Stomach (tissue), 9 donors: ENCODE measurements around the gene TBX5. TPM values are rescaled to one million over a fixed set of nuclear protein-coding genes. Genes with fewer than 3 reads are reported as not detected.
A peak's percentile ranks its signal among the peaks of the same experiment; 100 is the strongest.

Source experiments
- DNase-seq, 2 donors: peaks; one replicate each; pipeline versions ENCODE4 v3.0.0 to v3.0.0-alpha.2; 2013 to 2019
- H3K27ac ChIP-seq, 5 donors: fragments of 200-600 bp in 4 of 5; sonication (generic) in 4 of 5; one replicate each; pipeline ENCODE4 v1.5.1; 2013 to 2019; ENCODE audit warnings: mild to moderate bottlenecking in 1 of 5, moderate library complexity in 1 of 5
- H3K27me3 ChIP-seq, 3 donors: fragments of 200-600 bp; sonication (generic); one replicate each; pipeline ENCODE4 v1.5.1; 2017 to 2019; ENCODE audit warnings: mixed run types in 1 of 3
- H3K36me3 ChIP-seq, 4 donors: fragments of 200-600 bp; sonication (generic); 1 replicate in 3 of 4; 2 replicates in 1 of 4; pipeline ENCODE4 v1.5.1; 2016 to 2019
- H3K4me1 ChIP-seq, 4 donors: fragments of 200-600 bp; sonication (generic); one replicate each; pipeline ENCODE4 v1.5.1; 2016 to 2019
- H3K4me3 ChIP-seq, 4 donors: fragments of 200-600 bp; sonication (generic) in 3 of 4; one replicate each; pipeline ENCODE4 v1.5.1; 2016 to 2019; ENCODE audit warnings: mild to moderate bottlenecking in 1 of 4
- H3K9me3 ChIP-seq, 4 donors: fragments of 200-600 bp; sonication (generic); one replicate each; pipeline ENCODE4 v1.5.1; 2016 to 2019
- EP300 ChIP-seq: sonication (generic); formaldehyde crosslinking; IDR thresholded peaks from one replicate; pipeline ENCODE4 v1.6.1; 2017; ENCODE audit warnings: antibody characterized with exemption
- POLR2A ChIP-seq, 4 donors: fragments of 450-650 bp; IDR thresholded peaks; one replicate each; pipeline ENCODE4 v1.6.1; 2016; ENCODE audit warnings: antibody characterized with exemption in 4 of 4, control low read depth in 2 of 4, mild to moderate bottlenecking in 1 of 4, moderate library complexity in 1 of 4
- POLR2AphosphoS5 ChIP-seq, 3 donors: sonication (generic); formaldehyde crosslinking; IDR thresholded peaks; one replicate each; pipeline ENCODE4 v1.6.1; 2016; ENCODE audit warnings: antibody characterized with exemption in 3 of 3
- WGBS, 5 donors: extraction: QIAGEN DNeasy Blood & Tissue Kit in 3 of 5; methylation state at CpG; one replicate each; pipeline versions ENCODE4 v1.1.5 to v1.1.7; 2013 to 2018; 5-methylcytosine and 5-hydroxymethylcytosine counted together
- intact Hi-C: fragments of 100-400 bp; cut with DNase I; formaldehyde crosslinking; loops from one replicate; pipeline ENCODE4 v1.15.1; 2023; ENCODE audit warnings: low total_unique reads
- polyA plus RNA-seq, 3 donors: library from polyadenylated mRNA; stranded (reverse); fragments of 200-250 nt; gene quantifications; one replicate each; pipeline ENCODE4 v1.2.3, GENCODE V29; 2013
- total RNA-seq, 5 donors: library from RNA; depleted of rRNA; stranded (reverse); fragments of >200 nt; gene quantifications; one replicate each; pipeline versions ENCODE4 v1.1.0 to v1.2.3, GENCODE V29; 2014 to 2016
- TF ChIP-seq, protein P1 (sequence below), 7 experiments: fragments of 450-650 bp in 4 of 7; fragments of 200-600 bp in 3 of 7; sonication (generic) in 3 of 7; IDR thresholded peaks; one replicate each; pipeline ENCODE4 v1.5.1; 2016 to 2019; ENCODE audit warnings: antibody characterized with exemption in 7 of 7, control low read depth in 2 of 7, mild to moderate bottlenecking in 1 of 7
- donor health status: healthy with polysubstance abuse.
- donor health status: Bipolar disorder and iron deficiency.
- donor health status: healthy.

The TBX5 gene
- total and polyA plus RNA-seq, 8 donors: 0.35 TPM; not detected in 7

DNA sequence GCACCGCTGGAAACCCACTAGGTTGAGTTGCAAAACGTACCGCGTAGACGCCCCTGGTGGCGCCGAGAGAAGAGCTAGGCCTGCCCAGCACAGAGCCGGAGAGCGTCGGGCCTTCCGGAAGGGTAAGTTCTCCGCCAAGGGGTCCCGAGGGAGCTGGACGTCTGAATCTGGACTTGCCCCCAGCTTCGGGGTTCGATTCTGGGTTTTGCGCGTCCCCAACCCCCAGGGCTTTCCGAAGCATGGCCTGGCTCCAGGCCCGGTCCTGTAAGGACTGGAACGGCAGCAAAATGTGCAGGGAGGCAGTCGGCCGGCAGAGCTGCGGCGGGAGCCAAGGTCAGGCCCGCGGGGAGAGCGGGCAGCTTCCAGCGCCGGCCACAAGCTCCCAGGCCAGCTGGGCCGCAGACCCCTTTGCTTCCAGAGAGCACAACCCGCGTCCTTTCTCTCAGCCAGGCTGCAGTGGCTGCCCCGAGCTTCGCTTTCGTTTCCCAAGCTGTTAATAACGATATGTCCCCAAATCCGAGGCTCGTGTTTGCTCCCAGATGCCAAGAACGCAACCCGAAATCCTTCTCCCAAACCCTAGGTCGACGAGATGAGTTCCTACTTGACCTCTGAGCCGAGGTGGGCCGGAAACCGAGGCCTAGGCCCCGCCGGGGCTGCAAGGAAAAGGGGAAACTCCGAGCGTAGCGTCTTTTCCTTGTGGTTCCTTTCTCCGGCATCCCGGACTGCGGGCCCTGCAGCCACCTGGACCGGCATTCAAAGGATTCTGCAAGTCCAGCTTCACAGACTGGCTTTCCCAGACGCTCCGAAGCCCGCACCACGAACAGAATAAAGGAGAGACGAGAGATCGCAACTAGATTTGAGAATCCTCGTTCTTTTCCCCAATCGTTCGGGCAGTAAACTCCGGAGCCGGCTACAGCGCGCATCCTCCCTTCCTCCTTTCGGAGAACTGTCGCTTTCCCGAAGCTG lies 3.2 kb upstream of the TBX5 start:
- peaks cover 47 to 100% (median 99%) of the 10 kb centered on the region in 3 donors for H3K27me3 ChIP-seq
- 4 to 8% (median 4%) methylated on average over 54 to 71 of the region's 71 CpGs for WGBS, 5 donors
- no peak overlapping the region for H3K27ac ChIP-seq

DNA sequence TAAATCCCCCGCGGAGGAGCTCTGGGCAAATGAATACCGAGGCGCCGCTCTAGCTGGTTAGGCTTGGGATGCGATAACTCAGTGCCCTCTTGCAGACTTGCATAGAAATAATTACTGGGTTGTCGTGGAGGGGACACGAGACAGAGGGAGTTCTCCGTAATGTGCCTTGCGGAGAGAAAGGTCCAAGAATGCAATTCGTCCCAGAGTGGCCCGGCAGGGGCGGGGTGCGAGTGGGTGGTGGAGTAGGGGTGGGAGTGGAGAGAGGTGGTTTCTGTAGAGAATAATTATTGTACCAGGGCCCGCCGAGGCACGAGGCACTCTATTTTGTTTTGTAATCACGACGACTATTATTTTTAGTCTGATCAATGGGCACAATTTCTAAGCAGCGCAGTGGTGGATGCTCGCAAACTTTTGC lies 2.5 kb upstream of the TBX5 start:
- Histone ChIP-seq H3K27me3 (peaks cover 46 to 100% (median 99%) of the 10 kb centered on the region in 3 donors), H3K27ac (no peak overlapping the region), H3K36me3 (no peaks in the 10 kb centered on the region), H3K9me3 (peaks cover 0 to 9% (median 0%) of the 10 kb centered on the region in 4 donors), H3K4me1 (peaks cover 8 to 41% (median 21%) of the 10 kb centered on the region in 4 donors), H3K4me3 (peak overlapping the region in 3 of 4 donors; percentile 34 to 55 (median 50))
- intact Hi-C loops: no loop called here
- DNase-seq: no peak
- WGBS, 5 donors: 6 to 12% (median 8%) methylated on average over 21 of the region's 21 CpGs
- TF ChIP-seq POLR2AphosphoS5 (IDR thresholded peaks at IDR 0.05): no peak
- TF ChIP-seq EP300: no peak

More for the DNA sequence above, 3.2 kb upstream of the TBX5 start:
- peaks cover 0 to 9% (median 0%) of the 10 kb centered on the region in 4 donors for H3K9me3 ChIP-seq
- H3K36me3 ChIP-seq: no peaks in the 10 kb centered on the region
- intact Hi-C loops: no loop called here
- H3K4me1 ChIP-seq: peaks cover 8 to 41% (median 21%) of the 10 kb centered on the region in 4 donors
- no peak for TF ChIP-seq POLR2AphosphoS5 (IDR thresholded peaks at IDR 0.05)
- no peak for TF ChIP-seq POLR2A (IDR thresholded peaks at IDR 0.05)
- peak in 1 of 2 donors; percentile 44 for DNase-seq
- H3K4me3 ChIP-seq: peak overlapping the region; percentile 34 to 55 (median 46)

DNA sequence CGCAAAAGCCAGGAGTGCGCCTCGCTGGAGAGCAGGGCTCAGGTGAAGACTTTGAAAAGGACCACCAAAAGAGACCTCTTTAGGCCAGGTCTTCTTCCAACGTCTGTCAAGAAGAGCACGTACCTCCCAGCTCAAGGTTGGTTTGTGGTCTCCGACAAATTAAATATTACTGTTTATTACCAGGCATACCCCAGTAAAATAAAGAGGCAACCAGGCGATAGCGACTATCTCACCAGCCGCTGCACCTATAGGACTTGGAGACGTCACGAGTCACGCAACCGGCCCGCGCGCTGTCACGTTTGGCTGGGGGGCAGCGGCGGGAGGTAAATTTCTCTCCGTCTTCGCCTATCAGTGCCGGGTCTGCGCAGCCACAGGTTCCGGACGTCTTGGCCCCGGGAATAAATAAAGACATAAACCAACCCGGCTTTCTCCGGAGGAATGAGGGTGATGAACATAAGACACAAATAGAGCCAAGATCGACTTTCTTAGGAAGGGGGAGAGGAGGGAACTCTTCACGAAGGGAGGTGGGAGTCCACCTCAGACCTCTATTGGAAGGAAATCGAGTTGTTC lies 2.0 kb upstream of the TBX5 start:
- H3K4me1 ChIP-seq: peaks cover 8 to 41% (median 21%) of the 10 kb centered on the region in 4 donors
- no peak for TF ChIP-seq EP300
- TF ChIP-seq POLR2AphosphoS5 (IDR thresholded peaks at IDR 0.05): no peak
- TF ChIP-seq, protein P1, sequence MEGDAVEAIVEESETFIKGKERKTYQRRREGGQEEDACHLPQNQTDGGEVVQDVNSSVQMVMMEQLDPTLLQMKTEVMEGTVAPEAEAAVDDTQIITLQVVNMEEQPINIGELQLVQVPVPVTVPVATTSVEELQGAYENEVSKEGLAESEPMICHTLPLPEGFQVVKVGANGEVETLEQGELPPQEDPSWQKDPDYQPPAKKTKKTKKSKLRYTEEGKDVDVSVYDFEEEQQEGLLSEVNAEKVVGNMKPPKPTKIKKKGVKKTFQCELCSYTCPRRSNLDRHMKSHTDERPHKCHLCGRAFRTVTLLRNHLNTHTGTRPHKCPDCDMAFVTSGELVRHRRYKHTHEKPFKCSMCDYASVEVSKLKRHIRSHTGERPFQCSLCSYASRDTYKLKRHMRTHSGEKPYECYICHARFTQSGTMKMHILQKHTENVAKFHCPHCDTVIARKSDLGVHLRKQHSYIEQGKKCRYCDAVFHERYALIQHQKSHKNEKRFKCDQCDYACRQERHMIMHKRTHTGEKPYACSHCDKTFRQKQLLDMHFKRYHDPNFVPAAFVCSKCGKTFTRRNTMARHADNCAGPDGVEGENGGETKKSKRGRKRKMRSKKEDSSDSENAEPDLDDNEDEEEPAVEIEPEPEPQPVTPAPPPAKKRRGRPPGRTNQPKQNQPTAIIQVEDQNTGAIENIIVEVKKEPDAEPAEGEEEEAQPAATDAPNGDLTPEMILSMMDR (IDR thresholded peaks at IDR 0.05): no peak
- TF ChIP-seq POLR2A (IDR thresholded peaks at IDR 0.05): no peak
- whole genome bisulfite sequencing, 5 donors: 9 to 12% (median 10%) methylated on average over 31 of the region's 31 CpGs
- no peaks in the 10 kb centered on the region for H3K36me3 ChIP-seq
- H3K4me3 ChIP-seq: no peak overlapping the region
- no peak for DNase-seq
- H3K27ac ChIP-seq: no peak overlapping the region
- intact Hi-C loops: no loop called here
- peaks cover 0 to 9% (median 0%) of the 10 kb centered on the region in 4 donors for H3K9me3 ChIP-seq
- peaks cover 48 to 100% (median 99%) of the 10 kb centered on the region in 3 donors for H3K27me3 ChIP-seq

DNA sequence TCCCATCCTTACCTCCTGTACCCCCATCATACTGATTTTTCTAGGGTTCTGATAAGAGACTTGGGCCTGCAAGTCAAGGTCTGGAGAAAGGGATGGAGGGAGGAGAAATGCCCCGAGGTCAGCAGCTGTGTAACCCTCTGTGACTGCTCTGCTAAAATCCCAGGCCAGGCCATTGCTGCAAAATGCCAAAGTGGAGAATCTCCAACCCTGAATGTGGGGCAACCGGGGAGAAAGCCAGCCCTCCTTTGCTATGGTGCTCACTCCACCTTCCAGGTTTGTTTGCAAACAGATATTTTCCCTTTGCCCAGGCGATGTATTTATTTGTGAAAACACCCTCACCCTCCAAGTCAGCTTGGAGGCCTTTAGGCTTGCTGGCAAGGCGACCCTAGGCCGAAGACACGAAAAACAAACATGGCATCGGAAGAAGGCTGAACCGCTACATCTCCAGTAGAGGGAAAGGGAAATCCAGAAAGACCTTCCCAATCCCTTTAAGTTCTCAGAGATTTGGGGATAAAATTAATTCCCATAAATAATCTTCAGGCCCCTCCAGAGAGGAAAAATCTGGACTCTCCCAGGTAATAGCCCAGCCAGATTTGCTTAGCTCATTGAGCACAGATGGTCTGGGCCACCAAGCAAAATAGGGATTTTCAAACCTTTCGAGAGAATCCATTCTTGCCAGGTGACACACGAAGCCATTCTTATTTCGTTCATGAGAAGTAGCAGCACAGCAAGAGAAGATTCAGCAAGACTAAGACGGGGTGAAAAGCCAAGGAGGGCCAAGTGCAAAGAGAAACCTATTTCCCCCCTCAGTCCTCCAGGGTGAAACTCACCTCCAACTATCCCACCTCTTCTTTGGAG lies 1.3 kb upstream of the TBX5 start:
- Histone ChIP-seq H3K36me3 (no peaks in the 10 kb centered on the region), H3K27ac (no peak overlapping the region), H3K9me3 (peaks cover 0 to 9% (median 0%) of the 10 kb centered on the region in 4 donors), H3K4me3 (no peak overlapping the region), H3K4me1 (peaks cover 8 to 41% (median 21%) of the 10 kb centered on the region in 4 donors), H3K27me3 (peaks cover 47 to 100% (median 98%) of the 10 kb centered on the region in 3 donors)
- DNase-seq: no peak
- TF ChIP-seq EP300 (no peak), POLR2AphosphoS5 (IDR thresholded peaks at IDR 0.05) (no peak), POLR2A (IDR thresholded peaks at IDR 0.05) (no peak)
- TF ChIP-seq, protein P1 (IDR thresholded peaks at IDR 0.05): no peak
- intact Hi-C loops: no loop called here
- 16 to 29% (median 21%) methylated on average over 12 of the region's 12 CpGs for WGBS, 5 donors
